ENCODE measurements around the gene CATSPERZ. TPM values are rescaled to one million over a fixed set of nuclear protein-coding genes. Genes with fewer than 3 reads are reported as not detected.
A peak's percentile ranks its signal among the peaks of the same experiment; 100 is the strongest.

CATSPERZ gene
- total and polyA plus RNA-seq, 9 of the 15 experiments (the other 6 are each of a cell fraction or from before 2014, with no cell fraction given): 0.86 to 8.5 (median 3.5) TPM

DNA sequence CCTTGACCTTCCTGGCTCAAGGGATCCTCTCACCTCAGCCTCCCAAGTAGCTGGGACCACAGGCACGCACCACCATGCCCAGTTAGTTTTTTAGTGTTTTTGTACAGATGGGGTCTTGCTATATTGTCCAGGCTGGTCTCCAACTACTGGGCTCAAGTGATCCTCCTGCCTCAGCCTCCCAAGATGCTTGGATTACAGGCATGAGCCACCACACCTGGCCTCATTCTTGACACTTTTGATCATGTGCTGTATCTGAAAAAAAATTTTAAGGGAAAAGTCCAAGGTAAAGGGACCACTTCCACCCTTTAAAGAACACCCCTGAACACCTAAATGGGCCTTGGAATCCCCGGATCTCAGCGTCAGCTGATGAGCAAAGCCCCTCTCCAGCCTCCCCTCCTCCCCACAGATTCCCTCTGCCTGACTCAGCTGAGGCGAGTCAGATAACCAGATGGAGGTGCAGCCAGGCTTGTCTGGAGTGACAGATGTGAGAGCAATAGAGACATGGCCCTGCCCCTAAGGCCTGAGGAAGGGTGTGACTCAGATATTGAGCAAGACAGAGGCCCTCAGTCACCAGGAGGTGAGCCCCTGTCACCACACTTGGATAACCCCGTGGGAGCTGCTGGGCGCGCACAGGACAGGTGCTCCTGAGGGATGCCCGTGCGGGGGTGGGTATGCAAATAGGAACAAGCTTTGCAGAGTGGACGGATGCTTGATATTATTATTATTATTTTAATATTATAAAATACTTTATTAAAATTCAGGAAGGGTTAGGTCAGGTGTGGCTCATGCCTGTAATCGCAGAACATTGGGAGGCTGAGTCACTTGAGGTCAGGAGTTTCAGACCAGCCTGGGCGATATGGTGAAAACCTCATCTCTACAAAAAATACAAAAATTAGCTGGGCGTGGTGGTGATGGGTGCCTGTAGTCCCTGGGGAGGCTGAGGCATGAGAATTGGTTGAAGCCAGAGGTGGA is 34.9 kb downstream of the CATSPERZ start (continued):
- TF ChIP-seq SMARCC2 (IDR thresholded peaks at IDR 0.05; ENCODE audit: low read depth): peak; percentile 98
- TF ChIP-seq SAP30 (IDR thresholded peaks at IDR 0.05; ENCODE audit: borderline replicate concordance, insufficient read depth, low read depth, low read length, poor library complexity, severe bottlenecking): no peak
- TF ChIP-seq, protein P1, sequence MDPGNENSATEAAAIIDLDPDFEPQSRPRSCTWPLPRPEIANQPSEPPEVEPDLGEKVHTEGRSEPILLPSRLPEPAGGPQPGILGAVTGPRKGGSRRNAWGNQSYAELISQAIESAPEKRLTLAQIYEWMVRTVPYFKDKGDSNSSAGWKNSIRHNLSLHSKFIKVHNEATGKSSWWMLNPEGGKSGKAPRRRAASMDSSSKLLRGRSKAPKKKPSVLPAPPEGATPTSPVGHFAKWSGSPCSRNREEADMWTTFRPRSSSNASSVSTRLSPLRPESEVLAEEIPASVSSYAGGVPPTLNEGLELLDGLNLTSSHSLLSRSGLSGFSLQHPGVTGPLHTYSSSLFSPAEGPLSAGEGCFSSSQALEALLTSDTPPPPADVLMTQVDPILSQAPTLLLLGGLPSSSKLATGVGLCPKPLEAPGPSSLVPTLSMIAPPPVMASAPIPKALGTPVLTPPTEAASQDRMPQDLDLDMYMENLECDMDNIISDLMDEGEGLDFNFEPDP (CRISPR knock-in tag; IDR thresholded peaks at IDR 0.05): no peak
- no peak for TF ChIP-seq BRCA1 (IDR thresholded peaks at IDR 0.05)
- TF ChIP-seq BRCA1 (CRISPR knock-in tag; IDR thresholded peaks at IDR 0.05): no peak
- TF ChIP-seq HDGF (IDR thresholded peaks at IDR 0.05): no peak
- TF ChIP-seq BRD4 (IDR thresholded peaks at IDR 0.05): no peak
- no peak for TF ChIP-seq ARID2 (IDR thresholded peaks at IDR 0.05)
- peak; percentile 87 for TF ChIP-seq ZNF584 (CRISPR knock-in tag; IDR thresholded peaks at IDR 0.05; ENCODE audit: low read depth)
- TF ChIP-seq SP1 (CRISPR knock-in tag; IDR thresholded peaks at IDR 0.05): peak; percentile 77; the same call in 1 of the 2 replicates
- TF ChIP-seq, protein P2, sequence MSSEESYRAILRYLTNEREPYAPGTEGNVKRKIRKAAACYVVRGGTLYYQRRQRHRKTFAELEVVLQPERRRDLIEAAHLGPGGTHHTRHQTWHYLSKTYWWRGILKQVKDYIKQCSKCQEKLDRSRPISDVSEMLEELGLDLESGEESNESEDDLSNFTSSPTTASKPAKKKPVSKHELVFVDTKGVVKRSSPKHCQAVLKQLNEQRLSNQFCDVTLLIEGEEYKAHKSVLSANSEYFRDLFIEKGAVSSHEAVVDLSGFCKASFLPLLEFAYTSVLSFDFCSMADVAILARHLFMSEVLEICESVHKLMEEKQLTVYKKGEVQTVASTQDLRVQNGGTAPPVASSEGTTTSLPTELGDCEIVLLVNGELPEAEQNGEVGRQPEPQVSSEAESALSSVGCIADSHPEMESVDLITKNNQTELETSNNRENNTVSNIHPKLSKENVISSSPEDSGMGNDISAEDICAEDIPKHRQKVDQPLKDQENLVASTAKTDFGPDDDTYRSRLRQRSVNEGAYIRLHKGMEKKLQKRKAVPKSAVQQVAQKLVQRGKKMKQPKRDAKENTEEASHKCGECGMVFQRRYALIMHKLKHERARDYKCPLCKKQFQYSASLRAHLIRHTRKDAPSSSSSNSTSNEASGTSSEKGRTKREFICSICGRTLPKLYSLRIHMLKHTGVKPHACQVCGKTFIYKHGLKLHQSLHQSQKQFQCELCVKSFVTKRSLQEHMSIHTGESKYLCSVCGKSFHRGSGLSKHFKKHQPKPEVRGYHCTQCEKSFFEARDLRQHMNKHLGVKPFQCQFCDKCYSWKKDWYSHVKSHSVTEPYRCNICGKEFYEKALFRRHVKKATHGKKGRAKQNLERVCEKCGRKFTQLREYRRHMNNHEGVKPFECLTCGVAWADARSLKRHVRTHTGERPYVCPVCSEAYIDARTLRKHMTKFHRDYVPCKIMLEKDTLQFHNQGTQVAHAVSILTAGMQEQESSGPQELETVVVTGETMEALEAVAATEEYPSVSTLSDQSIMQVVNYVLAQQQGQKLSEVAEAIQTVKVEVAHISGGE (CRISPR knock-in tag; IDR thresholded peaks at IDR 0.05): peak in 1 of 3 experiments; percentile 83; a peak in 2 of 6 replicates
- TF ChIP-seq, protein P3, sequence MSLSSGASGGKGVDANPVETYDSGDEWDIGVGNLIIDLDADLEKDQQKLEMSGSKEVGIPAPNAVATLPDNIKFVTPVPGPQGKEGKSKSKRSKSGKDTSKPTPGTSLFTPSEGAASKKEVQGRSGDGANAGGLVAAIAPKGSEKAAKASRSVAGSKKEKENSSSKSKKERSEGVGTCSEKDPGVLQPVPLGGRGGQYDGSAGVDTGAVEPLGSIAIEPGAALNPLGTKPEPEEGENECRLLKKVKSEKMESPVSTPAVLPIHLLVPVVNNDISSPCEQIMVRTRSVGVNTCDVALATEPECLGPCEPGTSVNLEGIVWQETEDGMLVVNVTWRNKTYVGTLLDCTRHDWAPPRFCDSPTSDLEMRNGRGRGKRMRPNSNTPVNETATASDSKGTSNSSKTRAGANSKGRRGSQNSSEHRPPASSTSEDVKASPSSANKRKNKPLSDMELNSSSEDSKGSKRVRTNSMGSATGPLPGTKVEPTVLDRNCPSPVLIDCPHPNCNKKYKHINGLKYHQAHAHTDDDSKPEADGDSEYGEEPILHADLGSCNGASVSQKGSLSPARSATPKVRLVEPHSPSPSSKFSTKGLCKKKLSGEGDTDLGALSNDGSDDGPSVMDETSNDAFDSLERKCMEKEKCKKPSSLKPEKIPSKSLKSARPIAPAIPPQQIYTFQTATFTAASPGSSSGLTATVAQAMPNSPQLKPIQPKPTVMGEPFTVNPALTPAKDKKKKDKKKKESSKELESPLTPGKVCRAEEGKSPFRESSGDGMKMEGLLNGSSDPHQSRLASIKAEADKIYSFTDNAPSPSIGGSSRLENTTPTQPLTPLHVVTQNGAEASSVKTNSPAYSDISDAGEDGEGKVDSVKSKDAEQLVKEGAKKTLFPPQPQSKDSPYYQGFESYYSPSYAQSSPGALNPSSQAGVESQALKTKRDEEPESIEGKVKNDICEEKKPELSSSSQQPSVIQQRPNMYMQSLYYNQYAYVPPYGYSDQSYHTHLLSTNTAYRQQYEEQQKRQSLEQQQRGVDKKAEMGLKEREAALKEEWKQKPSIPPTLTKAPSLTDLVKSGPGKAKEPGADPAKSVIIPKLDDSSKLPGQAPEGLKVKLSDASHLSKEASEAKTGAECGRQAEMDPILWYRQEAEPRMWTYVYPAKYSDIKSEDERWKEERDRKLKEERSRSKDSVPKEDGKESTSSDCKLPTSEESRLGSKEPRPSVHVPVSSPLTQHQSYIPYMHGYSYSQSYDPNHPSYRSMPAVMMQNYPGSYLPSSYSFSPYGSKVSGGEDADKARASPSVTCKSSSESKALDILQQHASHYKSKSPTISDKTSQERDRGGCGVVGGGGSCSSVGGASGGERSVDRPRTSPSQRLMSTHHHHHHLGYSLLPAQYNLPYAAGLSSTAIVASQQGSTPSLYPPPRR (CRISPR knock-in tag; IDR thresholded peaks at IDR 0.05; ENCODE audit: borderline replicate concordance): peak; percentile 95; the same call in 1 of the 2 replicates
- peak; percentile 85 to 94 for TF ChIP-seq ARNT (IDR thresholded peaks at IDR 0.05)
- TF ChIP-seq HNRNPUL1 (IDR thresholded peaks at IDR 0.05; ENCODE audit: low read length): no peak
- TF ChIP-seq, protein P4, sequence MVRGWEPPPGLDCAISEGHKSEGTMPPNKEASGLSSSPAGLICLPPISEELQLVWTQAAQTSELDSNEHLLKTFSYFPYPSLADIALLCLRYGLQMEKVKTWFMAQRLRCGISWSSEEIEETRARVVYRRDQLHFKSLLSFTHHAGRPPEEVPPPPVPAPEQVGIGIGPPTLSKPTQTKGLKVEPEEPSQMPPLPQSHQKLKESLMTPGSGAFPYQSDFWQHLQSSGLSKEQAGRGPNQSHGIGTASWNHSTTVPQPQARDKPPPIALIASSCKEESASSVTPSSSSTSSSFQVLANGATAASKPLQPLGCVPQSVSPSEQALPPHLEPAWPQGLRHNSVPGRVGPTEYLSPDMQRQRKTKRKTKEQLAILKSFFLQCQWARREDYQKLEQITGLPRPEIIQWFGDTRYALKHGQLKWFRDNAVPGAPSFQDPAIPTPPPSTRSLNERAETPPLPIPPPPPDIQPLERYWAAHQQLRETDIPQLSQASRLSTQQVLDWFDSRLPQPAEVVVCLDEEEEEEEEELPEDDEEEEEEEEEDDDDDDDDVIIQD (CRISPR knock-in tag; IDR thresholded peaks at IDR 0.05): no peak
